ENCODE data around the gene ENG.

GRCh38 chr9:127862075-127863011 lies 7.9 kb upstream of the ENG start:
- TF ChIP-seq CTCF (IDR thresholded peaks at IDR 0.05) = no peak
- no peak for TF ChIP-seq EZH2 (IDR thresholded peaks at IDR 0.05)
- no peak for TF ChIP-seq EZH2phosphoT487 (IDR thresholded peaks at IDR 0.05)

All from neural progenitor cell (in vitro differentiated cells).